Mucosa of descending colon (tissue), 3 donors: ENCODE measurements around the gene DLG2. TPM values are rescaled to one million over a fixed set of nuclear protein-coding genes. Genes with fewer than 3 reads are reported as not detected.
A peak's percentile ranks its signal among the peaks of the same experiment; 100 is the strongest.

Experiments
- ATAC-seq: fragments of 200-7000 bp; cut with Tn5 transposase; one replicate; pipeline ENCODE4 v1.9.1; 2020; ENCODE audit warnings: mild to moderate bottlenecking, moderate library complexity
- DNase-seq, 3 donors: peaks; one replicate each; pipeline ENCODE4 v3.0.0-alpha.2; 2020
- H3K36me3 ChIP-seq: fragments of 200-600 bp; one replicate; pipeline ENCODE4 v1.8.0; 2021; ENCODE audit warnings: low read depth, mild to moderate bottlenecking
- H3K4me1 ChIP-seq: fragments of 200-600 bp; one replicate; pipeline ENCODE4 v1.8.0; 2021; ENCODE audit warnings: low read depth, mild to moderate bottlenecking
- H3K4me3 ChIP-seq: fragments of 200-600 bp; one replicate; pipeline ENCODE4 v1.8.0; 2021; ENCODE audit warnings: mild to moderate bottlenecking
- H3K9me3 ChIP-seq: fragments of 200-600 bp; one replicate; pipeline ENCODE4 v1.8.0; 2021; ENCODE audit warnings: mild to moderate bottlenecking
- intact Hi-C, 2 donors: fragments of 100-400 bp; cut with DNase I in 1 of 2; cut with micrococcal nuclease in 1 of 2; formaldehyde crosslinking; loops; one replicate each; pipeline versions ENCODE4 v1.11.0 to v1.11.1; 2022; cut with DNase I, micrococcal nuclease
- total RNA-seq, 3 donors: library from RNA; stranded (reverse); fragmentation: NEBNext Ultra II Directional in 2 of 3; extraction: Animal tissue kit (Norgen Biotek cat#: 25700) in 2 of 3; gene quantifications; one replicate each; pipeline versions ENCODE4 v1.2.1 to v1.2.4, GENCODE V29; 2021 to 2023
- TF ChIP-seq, protein P1 (sequence below): fragments of 200-600 bp; IDR thresholded peaks from one replicate; pipeline ENCODE4 v1.8.0; 2022; ENCODE audit warnings: antibody characterized with exemption, mild to moderate bottlenecking
- donor health status: DM: no; HTN: no; CAD: no; lungs with moderate emphysema.
- donor health status: DM: no; HTN: no; CAD: no.
- donor health status: DM: no; HTN: yes; CAD: no.

Gene DLG2
- total RNA-seq, 3 donors from 2014 or later: 2.1 to 11.1 (median 2.4) TPM

DNA sequence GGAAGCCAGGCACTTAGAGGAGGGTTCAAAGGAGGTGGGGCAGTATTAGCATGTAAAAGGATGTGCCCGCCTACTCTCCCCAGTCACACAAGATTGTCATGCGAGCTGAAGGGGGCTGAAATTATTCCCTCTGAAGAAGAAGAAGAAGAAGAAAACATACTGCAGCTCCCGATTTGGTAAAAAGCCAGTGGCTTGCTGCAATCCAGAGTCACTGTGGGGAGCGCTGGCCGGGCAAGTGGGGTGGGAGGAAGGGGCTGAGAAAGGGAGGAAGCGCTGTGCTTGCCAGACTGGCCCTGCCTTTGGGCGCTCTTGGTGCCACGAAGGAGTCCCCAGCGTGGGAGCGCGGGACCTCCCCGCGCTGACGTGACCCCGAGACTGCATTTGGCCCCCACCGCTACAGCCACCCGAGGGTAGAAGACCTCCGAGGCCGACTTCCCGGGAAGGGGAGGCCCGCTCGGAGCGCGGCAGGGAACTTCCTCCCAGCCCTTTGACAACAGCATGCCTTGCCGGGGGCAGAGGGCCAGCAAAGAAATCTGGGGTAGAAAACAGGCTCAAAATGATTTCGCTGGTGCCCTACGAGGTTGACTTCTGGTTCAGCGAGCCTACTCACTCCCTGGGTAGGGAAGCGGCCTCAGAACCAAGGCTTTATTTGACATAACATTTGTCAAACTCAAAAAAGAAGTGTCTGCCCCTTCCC, 906.3 kb downstream of the DLG2 start:
- Histone ChIP-seq H3K9me3 (no peaks in the 10 kb centered on the region), H3K36me3 (no peaks in the 10 kb centered on the region), H3K4me1 (no peaks in the 10 kb centered on the region), H3K4me3 (no peak overlapping the region)
- DNase-seq: peak; percentile 37 to 49 (median 38)
- TF ChIP-seq, protein P1, sequence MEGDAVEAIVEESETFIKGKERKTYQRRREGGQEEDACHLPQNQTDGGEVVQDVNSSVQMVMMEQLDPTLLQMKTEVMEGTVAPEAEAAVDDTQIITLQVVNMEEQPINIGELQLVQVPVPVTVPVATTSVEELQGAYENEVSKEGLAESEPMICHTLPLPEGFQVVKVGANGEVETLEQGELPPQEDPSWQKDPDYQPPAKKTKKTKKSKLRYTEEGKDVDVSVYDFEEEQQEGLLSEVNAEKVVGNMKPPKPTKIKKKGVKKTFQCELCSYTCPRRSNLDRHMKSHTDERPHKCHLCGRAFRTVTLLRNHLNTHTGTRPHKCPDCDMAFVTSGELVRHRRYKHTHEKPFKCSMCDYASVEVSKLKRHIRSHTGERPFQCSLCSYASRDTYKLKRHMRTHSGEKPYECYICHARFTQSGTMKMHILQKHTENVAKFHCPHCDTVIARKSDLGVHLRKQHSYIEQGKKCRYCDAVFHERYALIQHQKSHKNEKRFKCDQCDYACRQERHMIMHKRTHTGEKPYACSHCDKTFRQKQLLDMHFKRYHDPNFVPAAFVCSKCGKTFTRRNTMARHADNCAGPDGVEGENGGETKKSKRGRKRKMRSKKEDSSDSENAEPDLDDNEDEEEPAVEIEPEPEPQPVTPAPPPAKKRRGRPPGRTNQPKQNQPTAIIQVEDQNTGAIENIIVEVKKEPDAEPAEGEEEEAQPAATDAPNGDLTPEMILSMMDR: no peak
- intact Hi-C loops: no loop called here
- peak; percentile 74 for ATAC-seq

DNA sequence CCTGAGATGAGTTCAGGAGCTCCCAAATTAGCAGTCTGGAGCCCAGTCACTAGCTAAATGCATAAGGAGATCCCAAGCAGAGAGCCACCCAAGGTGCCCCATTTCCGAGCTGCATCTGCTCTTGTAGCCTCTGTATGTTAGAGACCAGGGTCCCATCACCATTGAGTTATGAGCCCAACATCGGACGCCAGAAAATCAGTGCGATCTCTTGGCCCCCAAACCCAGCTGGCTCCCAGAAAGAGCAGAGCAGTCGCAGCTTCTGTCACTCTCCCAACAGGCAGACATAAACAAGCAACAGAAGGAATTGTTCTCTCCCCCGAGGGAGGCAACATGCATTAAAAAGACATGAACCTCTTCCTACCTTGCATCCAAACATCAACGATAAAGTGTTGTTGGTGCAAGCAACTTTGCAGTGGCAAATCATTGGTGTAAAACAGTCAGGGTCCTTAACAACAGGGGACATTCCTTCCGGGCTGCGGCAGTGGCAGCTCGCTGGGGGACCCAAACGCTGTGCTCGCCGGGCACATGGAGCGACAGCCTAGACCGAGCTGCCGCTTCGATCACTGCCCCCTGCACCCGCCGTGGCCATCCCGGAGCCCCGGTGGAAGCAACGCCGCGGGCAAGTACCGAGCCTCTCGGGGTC, 907.1 kb downstream of the DLG2 start:
- TF ChIP-seq, protein P1: no peak
- Histone ChIP-seq H3K4me3 (no peak overlapping the region), H3K4me1 (no peaks in the 10 kb centered on the region), H3K9me3 (no peaks in the 10 kb centered on the region), H3K36me3 (no peaks in the 10 kb centered on the region)
- intact Hi-C loops: no loop called here
- ATAC-seq (peak; percentile 42), DNase-seq (peak in 2 of 3 donors; percentile 3 to 48)

DNA sequence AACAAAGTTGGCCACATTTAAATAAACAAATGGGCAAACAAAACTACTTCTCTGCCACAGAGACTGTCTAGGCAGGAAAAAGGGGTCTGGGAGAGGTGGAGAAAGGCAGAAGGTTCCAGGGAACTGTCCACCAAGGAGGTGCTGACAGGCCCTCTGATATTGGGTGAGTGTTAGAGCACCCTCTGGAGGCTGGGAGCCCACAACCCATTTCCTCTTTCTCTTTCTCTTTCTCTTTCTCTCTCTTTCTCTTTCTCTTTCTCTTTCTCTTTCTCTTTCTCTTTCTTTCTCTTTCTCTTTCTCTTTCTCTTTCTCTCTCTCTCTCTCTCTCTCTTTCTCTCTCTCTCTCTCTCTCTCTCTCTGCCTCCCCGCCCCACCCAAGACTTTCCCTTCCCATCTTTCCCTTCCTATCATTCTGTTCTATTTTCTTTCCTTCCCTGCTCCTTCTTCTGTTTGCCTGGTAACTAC, 912.8 kb downstream of the DLG2 start:
- peak; percentile 97 for ATAC-seq
- intact Hi-C loops: no loop called here
- Histone ChIP-seq H3K9me3 (no peaks in the 10 kb centered on the region), H3K4me1 (no peaks in the 10 kb centered on the region), H3K36me3 (no peaks in the 10 kb centered on the region), H3K4me3 (no peak overlapping the region)
- DNase-seq: peak in 2 of 3 donors; percentile 73 to 87
- TF ChIP-seq, protein P1: peak; percentile 18

DNA sequence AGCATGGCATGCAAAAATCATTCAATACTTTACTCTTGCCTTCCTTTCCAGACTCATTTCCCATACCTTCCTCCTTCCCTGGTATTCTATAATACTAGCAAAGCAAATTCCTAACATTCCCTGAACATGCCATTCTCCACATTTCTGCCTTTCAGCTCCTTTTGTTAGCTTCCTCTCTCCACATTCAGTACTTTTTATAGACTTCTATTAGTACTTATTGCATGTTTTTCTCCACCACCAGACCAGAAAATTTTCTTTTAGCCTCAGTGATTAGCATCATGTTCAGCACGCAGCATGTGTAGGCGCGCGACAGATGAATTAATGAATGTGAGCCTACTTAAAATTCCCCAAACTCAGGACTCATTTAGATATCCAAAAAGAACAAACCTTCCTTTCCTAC, 935.3 kb downstream of the DLG2 start:
- TF ChIP-seq, protein P1: no peak
- ATAC-seq (no peak), DNase-seq (no peak)
- Histone ChIP-seq H3K36me3 (no peaks in the 10 kb centered on the region), H3K4me1 (no peaks in the 10 kb centered on the region), H3K4me3 (no peak overlapping the region), H3K9me3 (no peaks in the 10 kb centered on the region)
- intact Hi-C loops: no loop called here

DNA sequence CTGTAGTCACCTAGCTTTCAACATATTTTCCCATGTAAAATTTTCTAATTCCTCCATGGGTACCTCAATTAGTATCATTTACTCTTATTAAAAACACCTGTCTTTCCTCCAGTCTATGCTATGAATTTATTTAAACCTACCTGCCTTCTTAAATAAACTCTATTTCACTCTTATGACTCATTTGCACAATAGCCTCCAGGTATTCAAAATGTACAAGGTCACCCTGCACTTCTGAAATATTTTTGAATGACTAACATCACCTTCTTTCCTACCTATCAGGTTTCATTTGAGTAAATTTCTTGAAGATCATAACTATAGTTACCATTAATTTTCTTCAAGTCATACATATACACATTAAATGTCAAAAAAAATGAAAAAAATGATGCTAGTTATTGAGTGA, 939.7 kb downstream of the DLG2 start:
- TF ChIP-seq, protein P1: no peak
- intact Hi-C loops: no loop called here
- no peak overlapping the region for H3K4me3 ChIP-seq
- no peaks in the 10 kb centered on the region for H3K9me3 ChIP-seq
- no peaks in the 10 kb centered on the region for H3K4me1 ChIP-seq
- no peaks in the 10 kb centered on the region for H3K36me3 ChIP-seq
- DNase-seq (no peak), ATAC-seq (no peak)
